IMR-90 (cell line): ENCODE measurements around the gene SMTN. TPM values are rescaled to one million over a fixed set of nuclear protein-coding genes. Genes with fewer than 3 reads are reported as not detected.

Source experiments
- ATAC-seq: fragments of 200-7000 bp; cut with Tn5 transposase; 2 replicates; pipeline ENCODE4 v1.9.1; 2020; ENCODE audit warnings: low read depth, mild to moderate bottlenecking, moderate library complexity
- BruUV-seq: library from RNA; stranded (reverse); fragments of 400-500 nt; replicated peaks from 2 replicates; lab custom pipeline; 2021; lab: Mats Ljungman, UMichigan
- CTCF ChIA-PET: fragments of 300-600 bp; formaldehyde crosslinking; extraction: SDS; loops from one replicate; lab custom pipeline; 2021; ENCODE audit warnings: antibody characterized with exemption; lab: Yijun Ruan, JAX
- POLR2A ChIA-PET: fragments of 300-600 bp; sonication (Branson Sonifier 250); formaldehyde crosslinking; loops from one replicate; lab custom pipeline; 2022; ENCODE audit warnings: antibody characterized with exemption; ENCODE audit not compliant: unreplicated experiment; lab: Charles Lee
- DNase-seq: peaks from one replicate; pipeline ENCODE4 v3.0.0; 2013
- H2AFZ ChIP-seq: replicated peaks from 2 replicates; pipeline ENCODE3; 2013; ENCODE audit warnings: low read length, mild to moderate bottlenecking; ENCODE audit not compliant: poor library complexity
- H2AK5ac ChIP-seq: 2 replicates; pipeline ENCODE4 v1.6.1; 2013; ENCODE audit warnings: low read depth, low read length, inconsistent platforms
- H2AK9ac ChIP-seq: replicated peaks from 2 replicates; pipeline ENCODE3; 2013; ENCODE audit warnings: mild to moderate bottlenecking, low read depth, low read length, moderate library complexity; ENCODE audit not compliant: poor library complexity
- H2BK120ac ChIP-seq: 2 replicates; pipeline ENCODE4 v1.6.1; 2013; ENCODE audit warnings: low read depth, low read length, inconsistent platforms
- H2BK15ac ChIP-seq: 3 replicates; pipeline ENCODE4 v1.6.1; 2013; ENCODE audit warnings: low read depth, low read length, inconsistent platforms
- H2BK20ac ChIP-seq: 2 replicates; pipeline ENCODE4 v1.6.1; 2013; ENCODE audit warnings: low read depth, mild to moderate bottlenecking, inconsistent platforms, low read length, moderate library complexity
- H2BK5ac ChIP-seq: 2 replicates; pipeline ENCODE4 v1.6.1; 2013; ENCODE audit warnings: mild to moderate bottlenecking, low read depth, low read length, inconsistent platforms; ENCODE audit not compliant: poor library complexity, severe bottlenecking
- H3K14ac ChIP-seq: replicated peaks from 2 replicates; pipeline ENCODE4 v1.6.1; 2013; ENCODE audit warnings: low read depth, low read length, inconsistent platforms
- H3K18ac ChIP-seq: 2 replicates; pipeline ENCODE4 v1.6.1; 2013; ENCODE audit warnings: low read depth, low read length, control low read depth
- H3K23ac ChIP-seq: 2 replicates; pipeline ENCODE4 v1.6.1; 2013; ENCODE audit warnings: low read depth, low read length, inconsistent platforms
- H3K27ac ChIP-seq: 2 replicates; pipeline ENCODE4 v1.5.1; 2013; ENCODE audit warnings: mild to moderate bottlenecking, control low read depth, low read length; ENCODE audit not compliant: insufficient read depth
- H3K27me3 ChIP-seq: 2 replicates; pipeline ENCODE4 v1.6.1; 2013; ENCODE audit warnings: low read length; ENCODE audit not compliant: control insufficient read depth, insufficient read depth
- H3K36me3 ChIP-seq: 2 replicates; pipeline ENCODE4 v1.6.1; 2013; ENCODE audit warnings: low read length, mixed read lengths; ENCODE audit not compliant: control insufficient read depth, insufficient read depth
- H3K4ac ChIP-seq: 2 replicates; pipeline ENCODE4 v1.6.1; 2013; ENCODE audit warnings: low read depth, low read length, inconsistent platforms
- H3K4me1 ChIP-seq: 2 replicates; pipeline ENCODE4 v1.6.1; 2013; ENCODE audit warnings: low read length, mixed read lengths; ENCODE audit not compliant: control insufficient read depth, insufficient read depth
- H3K4me2 ChIP-seq: 2 replicates; pipeline ENCODE4 v1.6.1; 2013; ENCODE audit warnings: low read depth, mild to moderate bottlenecking, control low read depth, low read length, moderate library complexity
- H3K4me3 ChIP-seq: 2 replicates; pipeline ENCODE4 v1.5.1; 2013; ENCODE audit warnings: low read depth, mild to moderate bottlenecking, control low read depth, low read length, moderate library complexity; ENCODE audit not compliant: insufficient read depth
- H3K56ac ChIP-seq: 2 replicates; pipeline ENCODE4 v1.6.1; 2013; ENCODE audit warnings: low read length, inconsistent platforms; ENCODE audit not compliant: insufficient read depth; ENCODE audit errors: extremely low read depth
- H3K79me1 ChIP-seq, 2 experiments: 2 replicates each; pipeline ENCODE4 v1.6.1; 2013; ENCODE audit warnings: low read length in 2 of 2, inconsistent platforms in 1 of 2, low read depth in 1 of 2
- H3K9ac ChIP-seq: 2 replicates; pipeline ENCODE4 v1.6.1; 2013; ENCODE audit warnings: low read depth, low read length, control low read depth
- H3K9me1 ChIP-seq: 2 replicates; pipeline ENCODE4 v1.6.1; 2013; ENCODE audit warnings: low read length, inconsistent platforms; ENCODE audit not compliant: insufficient read depth
- H3K9me3 ChIP-seq: 2 replicates; pipeline ENCODE4 v1.6.1; 2013; ENCODE audit warnings: low read length; ENCODE audit not compliant: control insufficient read depth, insufficient read depth
- H4K20me1 ChIP-seq: 2 replicates; pipeline ENCODE4 v1.6.1; 2013; ENCODE audit warnings: low read length, inconsistent platforms; ENCODE audit not compliant: insufficient read depth
- H4K5ac ChIP-seq: 2 replicates; pipeline ENCODE4 v1.6.1; 2013; ENCODE audit warnings: mild to moderate bottlenecking, low read depth, low read length, control low read depth
- H4K8ac ChIP-seq, 2 experiments: 2 replicates each; pipeline ENCODE4 v1.6.1; 2013; ENCODE audit warnings: low read depth in 2 of 2, low read length in 2 of 2, control low read depth in 1 of 2, inconsistent platforms in 1 of 2
- H4K91ac ChIP-seq: 2 replicates; pipeline ENCODE4 v1.6.1; 2013; ENCODE audit warnings: low read depth, low read length, inconsistent platforms; ENCODE audit not compliant: insufficient read depth
- BHLHE40 ChIP-seq: fragments of 150-350 bp; IDR thresholded peaks from 2 replicates; pipeline ENCODE4 v1.6.1; 2016; ENCODE audit warnings: mild to moderate bottlenecking, low read depth, low read length
- CHD1 ChIP-seq: IDR thresholded peaks from 2 replicates; pipeline ENCODE4 v1.6.1; 2012; ENCODE audit warnings: low read depth, low read length, improper control_type of control experiment
- MAFK ChIP-seq: IDR thresholded peaks from 2 replicates; pipeline ENCODE4 v1.6.1; 2012; ENCODE audit warnings: low read depth, low read length, improper control_type of control experiment
- MXI1 ChIP-seq: IDR thresholded peaks from 2 replicates; pipeline ENCODE4 v1.6.1; 2012; ENCODE audit warnings: low read depth, mild to moderate bottlenecking, low read length, moderate library complexity, borderline replicate concordance
- NFE2L2 ChIP-seq: fragments of 150-350 bp; IDR thresholded peaks from 2 replicates; pipeline ENCODE4 v1.6.1; 2016; ENCODE audit warnings: low read depth, mild to moderate bottlenecking, low read length
- POLR2A ChIP-seq: IDR thresholded peaks from 2 replicates; pipeline ENCODE4 v1.6.1; 2012; ENCODE audit warnings: mild to moderate bottlenecking, low read depth, low read length
- RAD21 ChIP-seq: IDR thresholded peaks from 2 replicates; pipeline ENCODE4 v1.6.1; 2012; ENCODE audit warnings: low read length, improper control_type of control experiment
- RCOR1 ChIP-seq: IDR thresholded peaks from 2 replicates; pipeline ENCODE4 v1.6.1; 2012; ENCODE audit warnings: mild to moderate bottlenecking, low read length, improper control_type of control experiment; ENCODE audit not compliant: insufficient replicate concordance
- RFX5 ChIP-seq: IDR thresholded peaks from 2 replicates; pipeline ENCODE4 v1.8.0; 2012; ENCODE audit warnings: low read depth, mild to moderate bottlenecking, low read length, moderate library complexity
- SMC3 ChIP-seq: fragments of 150-350 bp; IDR thresholded peaks from 2 replicates; pipeline ENCODE4 v1.6.1; 2016; ENCODE audit warnings: low read depth, mild to moderate bottlenecking, antibody characterized with exemption, low read length, moderate library complexity
- USF2 ChIP-seq: fragments of 150-350 bp; IDR thresholded peaks from 2 replicates; pipeline ENCODE4 v1.6.1; 2017; ENCODE audit warnings: mild to moderate bottlenecking, antibody characterized with exemption, low read length, low read depth
- WGBS, 2 experiments: methylation state at CpG; one replicate each; pipeline versions ENCODE4 v1.1.5 to v1.1.7; 2013; ENCODE audit warnings: missing lambda C conversion rate in 2 of 2; ENCODE audit not compliant: insufficient read length in 1 of 2; ENCODE audit errors: extremely low coverage in 2 of 2; 5-methylcytosine and 5-hydroxymethylcytosine counted together
- dilution Hi-C: fragments of 300-500 bp; cut with HindIII; formaldehyde crosslinking; loops from one replicate; pipeline ENCODE4 v1.14.3; 2018; ENCODE audit warnings: low sequenced_read_pairs; ENCODE audit not compliant: unreplicated experiment
- in situ Hi-C: fragments of 300-500 bp; cut with MboI; formaldehyde crosslinking; loops from 3 replicates; pipeline ENCODE4 v1.14.3; 2019; ENCODE audit warnings: low sequenced_read_pairs, inconsistent platforms, mixed read lengths
- intact Hi-C: fragments of 100-400 bp; cut with micrococcal nuclease; formaldehyde crosslinking; loops from 2 replicates; pipeline ENCODE4 v1.10.0; 2022
- polyA plus RNA-seq, 3 experiments: library from polyadenylated mRNA; depleted of rRNA; stranded (reverse); fragments of >200 nt; gene quantifications; 2 replicates each; pipeline ENCODE4 v1.2.3, GENCODE V29; 2012; ENCODE audit warnings: low replicate concordance in 1 of 3
- total RNA-seq: library from RNA; depleted of rRNA; stranded (reverse); fragments of >200 nt; gene quantifications from 2 replicates; pipeline ENCODE4 v1.2.3, GENCODE V29; 2012
- TF ChIP-seq, protein P1 (sequence below): conservative IDR thresholded peaks from 2 replicates; pipeline ENCODE4 v1.5.1; 2012; ENCODE audit warnings: mild to moderate bottlenecking, low read depth, low read length, improper control_type of control experiment
- TF ChIP-seq, protein P2 (sequence below): fragments of 150-350 bp; IDR thresholded peaks from 2 replicates; pipeline ENCODE4 v1.6.1; 2016; ENCODE audit warnings: low read depth, mild to moderate bottlenecking, low read length, moderate library complexity, borderline replicate concordance

Gene SMTN
- total and polyA plus RNA-seq, 2 of the 4 experiments (the other 2 are of a cell fraction) = 53.6 to 63.7 TPM

- TF ChIP-seq POLR2A (no peak), RAD21 (no peak), RFX5 (no peak), BHLHE40 (no peak), SMC3 (no peak), MAFK (no peak), RCOR1 (no peak), CHD1 (no peak), MXI1 (no peak), NFE2L2 (no peak), USF2 (no peak)
- TF ChIP-seq, protein P1, sequence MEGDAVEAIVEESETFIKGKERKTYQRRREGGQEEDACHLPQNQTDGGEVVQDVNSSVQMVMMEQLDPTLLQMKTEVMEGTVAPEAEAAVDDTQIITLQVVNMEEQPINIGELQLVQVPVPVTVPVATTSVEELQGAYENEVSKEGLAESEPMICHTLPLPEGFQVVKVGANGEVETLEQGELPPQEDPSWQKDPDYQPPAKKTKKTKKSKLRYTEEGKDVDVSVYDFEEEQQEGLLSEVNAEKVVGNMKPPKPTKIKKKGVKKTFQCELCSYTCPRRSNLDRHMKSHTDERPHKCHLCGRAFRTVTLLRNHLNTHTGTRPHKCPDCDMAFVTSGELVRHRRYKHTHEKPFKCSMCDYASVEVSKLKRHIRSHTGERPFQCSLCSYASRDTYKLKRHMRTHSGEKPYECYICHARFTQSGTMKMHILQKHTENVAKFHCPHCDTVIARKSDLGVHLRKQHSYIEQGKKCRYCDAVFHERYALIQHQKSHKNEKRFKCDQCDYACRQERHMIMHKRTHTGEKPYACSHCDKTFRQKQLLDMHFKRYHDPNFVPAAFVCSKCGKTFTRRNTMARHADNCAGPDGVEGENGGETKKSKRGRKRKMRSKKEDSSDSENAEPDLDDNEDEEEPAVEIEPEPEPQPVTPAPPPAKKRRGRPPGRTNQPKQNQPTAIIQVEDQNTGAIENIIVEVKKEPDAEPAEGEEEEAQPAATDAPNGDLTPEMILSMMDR = no peak
- TF ChIP-seq, protein P2, sequence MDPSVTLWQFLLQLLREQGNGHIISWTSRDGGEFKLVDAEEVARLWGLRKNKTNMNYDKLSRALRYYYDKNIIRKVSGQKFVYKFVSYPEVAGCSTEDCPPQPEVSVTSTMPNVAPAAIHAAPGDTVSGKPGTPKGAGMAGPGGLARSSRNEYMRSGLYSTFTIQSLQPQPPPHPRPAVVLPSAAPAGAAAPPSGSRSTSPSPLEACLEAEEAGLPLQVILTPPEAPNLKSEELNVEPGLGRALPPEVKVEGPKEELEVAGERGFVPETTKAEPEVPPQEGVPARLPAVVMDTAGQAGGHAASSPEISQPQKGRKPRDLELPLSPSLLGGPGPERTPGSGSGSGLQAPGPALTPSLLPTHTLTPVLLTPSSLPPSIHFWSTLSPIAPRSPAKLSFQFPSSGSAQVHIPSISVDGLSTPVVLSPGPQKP = no peak
Observed at GRCh38 chr22:31090217-31091085, 9.3 kb downstream of the SMTN start.

More at GRCh38 chr22:31090217-31091085, 9.3 kb downstream of the SMTN start:
- Histone ChIP-seq H3K9me3 (no peaks in the 10 kb centered on the region), H3K79me1 (peaks cover 32 to 64% of the 10 kb centered on the region in 2 experiments), H2AK9ac (peak overlapping the region; percentile 50), H4K20me1 (peaks cover 22% of the 10 kb centered on the region), H3K23ac (no peak overlapping the region), H2BK5ac (no peak overlapping the region), H4K91ac (no peak overlapping the region), H3K4ac (no peak overlapping the region), H3K36me3 (peaks cover 80% of the 10 kb centered on the region), H2AFZ (peak overlapping the region; percentile 11), H3K14ac (no peak overlapping the region), H2BK120ac (no peak overlapping the region), H4K5ac (no peak overlapping the region), H3K18ac (no peak overlapping the region), H3K4me3 (no peak overlapping the region), H3K27ac (no peak overlapping the region), H3K9ac (no peak overlapping the region), H2BK15ac (no peak overlapping the region), H3K56ac (no peak overlapping the region), H2AK5ac (no peak overlapping the region), H4K8ac (no peak overlapping the region), H3K27me3 (no peaks in the 10 kb centered on the region), H3K4me1 (peaks cover 3% of the 10 kb centered on the region), H3K4me2 (no peak overlapping the region), H3K9me1 (no peaks in the 10 kb centered on the region; the same call in 1 of the 2 replicates), H2BK20ac (no peak overlapping the region)
- WGBS, 2 experiments = 84% methylated on average over 8 of the region's 15 CpGs; no CpG with 5 or more reads in 1 of the 2 experiments
- BruUV-seq = no TSS peak
- intact Hi-C loops = no loop called here
- DNase-seq (no peak), ATAC-seq (no peak)
- in situ Hi-C loops = no loop called here
- dilution Hi-C loops = no loop called here
- ChIA-PET POLR2A (no interaction called here), CTCF (interaction anchor here (0.5 kb wide), 1 partner anchor 44 kb away, joined by 3 read pairs; no protein-coding TSS in a partner anchor)
